K562 (cell line): ENCODE data around the gene THAP8. TPM values are rescaled to one million over a fixed set of nuclear protein-coding genes. Genes with fewer than 3 reads are reported as not detected.
"Not testable (repeated sequence)": the region's sequence is repeated elsewhere in the genome, so short reads cannot be mapped to it uniquely, and the experiment has no call there.

Experiments used
- ATAC-seq: fragments of 200-7000 bp; cut with Tn5 transposase; 3 replicates; pipeline ENCODE4 v1.9.1; 2020; ENCODE audit warnings: moderate library complexity
- BruUV-seq: library from RNA; stranded (reverse); fragments of 400-500 nt; replicated peaks from 2 replicates; lab custom pipeline; 2021; lab: Mats Ljungman, UMichigan
- CTCF ChIA-PET: fragments of 300-600 bp; formaldehyde crosslinking; extraction: SDS; loops from one replicate; lab custom pipeline; 2021; ENCODE audit warnings: low intra/inter-chr PET ratio; lab: Yijun Ruan, JAX
- POLR2A ChIA-PET: fragments of 300-600, 350-650 bp; sonication (Branson Sonifier 250); formaldehyde crosslinking; extraction: SDS; loops from one replicate; lab custom pipeline; 2021; ENCODE audit warnings: antibody characterized with exemption, inconsistent platforms; lab: Yijun Ruan, JAX
- DNase-seq, 4 experiments: peaks; one replicate each; pipeline versions ENCODE4 v3.0.0 to v3.0.0-alpha.2; 2011 to 2018; ENCODE audit warnings: low spot score in 3 of 4, mixed read lengths in 3 of 4; ENCODE audit errors: extremely low read depth in 1 of 4
- FAIRE-seq: peaks from 2 replicates; lab custom pipeline; 2011; peaks lifted over from hg19 to GRCh38; lab: Jason Lieb, UNC
- H2AFZ ChIP-seq: 2 replicates; pipeline ENCODE4 v1.6.0; 2011; ENCODE audit warnings: low read depth, low read length, control low read depth, inconsistent platforms
- H3K27ac ChIP-seq: fragments of 200-600 bp; 3 replicates; pipeline ENCODE4 v1.8.0; 2011; ENCODE audit warnings: low read depth, mild to moderate bottlenecking, control low read depth, inconsistent platforms, low read length, moderate library complexity, mixed read lengths; ENCODE audit errors: extremely low read depth
- H3K27me3 ChIP-seq, 2 experiments: fragments of 300-600 bp in 1 of 2; 2 replicates in 1 of 2; 3 replicates in 1 of 2; pipeline versions ENCODE4 v1.6.0 to v1.8.0; 2011; ENCODE audit warnings: inconsistent platforms in 2 of 2, low read length in 2 of 2, mild to moderate bottlenecking in 1 of 2, mixed read lengths in 1 of 2, moderate library complexity in 1 of 2; ENCODE audit not compliant: control insufficient read depth in 2 of 2, insufficient read depth in 2 of 2
- H3K36me3 ChIP-seq: fragments of 300-600 bp; 3 replicates; pipeline ENCODE4 v1.8.0; 2011; ENCODE audit warnings: mild to moderate bottlenecking, low read length, inconsistent platforms; ENCODE audit not compliant: control insufficient read depth, insufficient read depth
- H3K4me1 ChIP-seq, 2 experiments: fragments of 200-600 bp in 1 of 2; replicated peaks in 1 of 2; 2 replicates in 1 of 2; 3 replicates in 1 of 2; pipeline versions ENCODE4 v1.5.1 to v1.8.0; 2011; ENCODE audit warnings: inconsistent platforms in 2 of 2, low read length in 2 of 2, mild to moderate bottlenecking in 1 of 2, mixed read lengths in 1 of 2, moderate library complexity in 1 of 2; ENCODE audit not compliant: control insufficient read depth in 2 of 2, insufficient read depth in 2 of 2
- H3K4me2 ChIP-seq: 2 replicates; pipeline ENCODE4 v1.6.1; 2011; ENCODE audit warnings: low read length, control low read depth, inconsistent platforms, mixed read lengths; ENCODE audit not compliant: insufficient read depth
- H3K4me3 ChIP-seq: fragments of 200-600 bp; sonication (generic), shearing (Covaris generic); 2 replicates; pipeline ENCODE4 v1.5.1; 2016; ENCODE audit warnings: control low read depth, inconsistent platforms
- H3K79me2 ChIP-seq: fragments of 200-600 bp; 3 replicates; pipeline ENCODE4 v1.8.0; 2011; ENCODE audit warnings: low read length, inconsistent platforms; ENCODE audit not compliant: control insufficient read depth, insufficient read depth
- H3K9ac ChIP-seq, 2 experiments: 2 replicates each; pipeline versions ENCODE4 v1.6.0 to v1.6.1; 2011; ENCODE audit warnings: low read depth in 2 of 2, low read length in 2 of 2, control low read depth in 1 of 2, inconsistent platforms in 1 of 2, mild to moderate bottlenecking in 1 of 2, mixed read lengths in 1 of 2; ENCODE audit not compliant: insufficient read depth in 1 of 2
- H3K9me1 ChIP-seq: one replicate; pipeline ENCODE4 v1.6.0; 2011; ENCODE audit warnings: inconsistent platforms, mild to moderate bottlenecking, low read length, moderate library complexity; ENCODE audit not compliant: control insufficient read depth, insufficient read depth
- H3K9me3 ChIP-seq: replicated peaks from 2 replicates; pipeline ENCODE4 v1.5.1; 2011; ENCODE audit warnings: low read depth, low read length, inconsistent platforms; ENCODE audit not compliant: control insufficient read depth, insufficient read depth
- H4K20me1 ChIP-seq: replicated peaks from 2 replicates; pipeline ENCODE4 v1.6.1; 2011; ENCODE audit warnings: low read length, inconsistent platforms, mixed read lengths; ENCODE audit not compliant: control insufficient read depth, insufficient read depth
- CEBPB ChIP-seq: fragments of 450-650 bp; IDR thresholded peaks from 2 replicates; pipeline ENCODE4 v1.6.1; 2016; ENCODE audit warnings: missing genetic modification characterization, missing compliant biosample characterization
- CEBPG ChIP-seq, 3 experiments: fragments of 200-800 bp in 1 of 3; sonication (Bioruptor generic) in 1 of 3; sonication (generic) in 1 of 3; formaldehyde crosslinking in 1 of 3; IDR thresholded peaks in 2 of 3; conservative IDR thresholded peaks in 1 of 3; 2 replicates each; pipeline versions ENCODE4 v1.6.1 to v1.8.0; 2016 to 2022; ENCODE audit warnings: missing compliant biosample characterization in 2 of 3, missing genetic modification characterization in 2 of 3, mild to moderate bottlenecking in 1 of 3, missing genetic modification reagents in 1 of 3
- NCOR1 ChIP-seq: fragments of 450-650 bp; IDR thresholded peaks from 2 replicates; pipeline ENCODE4 v1.6.1; 2016; ENCODE audit warnings: mild to moderate bottlenecking, moderate library complexity
- NRF1 ChIP-seq, 2 experiments: fragments of 450-650 bp; IDR thresholded peaks in 1 of 2; conservative IDR thresholded peaks in 1 of 2; 2 replicates each; pipeline ENCODE4 v1.6.1; 2014; ENCODE audit warnings: mild to moderate bottlenecking in 2 of 2
- ZNF316 ChIP-seq: fragments of 450-650 bp; IDR thresholded peaks from 2 replicates; pipeline ENCODE4 v1.6.1; 2016
- WGBS: fragments of 100-300 bp; shearing (Covaris generic); methylation state at CpG from one replicate; pipeline ENCODE4 v1.1.6; 2016; ENCODE audit warnings: low coverage, mixed read lengths; ENCODE audit not compliant: insufficient coverage; ENCODE audit errors: missing lambda C conversion rate; 5-methylcytosine and 5-hydroxymethylcytosine counted together
- in situ Hi-C: fragments of 300-500 bp; cut with MboI; formaldehyde crosslinking; loops from 4 replicates; pipeline ENCODE4 v1.15.0; 2018; ENCODE audit warnings: inconsistent platforms, mixed read lengths
- intact Hi-C: fragments of 100-400 bp; cut with micrococcal nuclease; formaldehyde crosslinking; loops from 2 replicates; pipeline ENCODE4 v1.14.2; 2022
- polyA plus RNA-seq, 8 experiments: library from polyadenylated mRNA; depleted of rRNA in 4 of 8; stranded (reverse) in 5 of 8; unstranded in 3 of 8; fragments of >200 nt; fragmentation: Nextera tagmentation in 2 of 8; fragmentation: Illumina TruSeq in 1 of 8; extraction: Ambion mirVana in 2 of 8; extraction: Trizol in 1 of 8; gene quantifications; 2 replicates each; pipeline versions ENCODE4 v1.2.1 to v1.2.3, GENCODE V29; 2011 to 2014; ENCODE audit warnings: inconsistent platforms in 1 of 8, missing spikeins in 1 of 8
- total RNA-seq, 7 experiments: library from RNA; depleted of rRNA in 6 of 7; stranded (reverse); fragments of >200 nt in 6 of 7; fragmentation: Illumina TruSeq in 2 of 7; extraction: Trizol in 2 of 7; gene quantifications; 2 replicates each; pipeline versions ENCODE4 v1.2.1 to v1.2.3, GENCODE V29; 2011 to 2021; ENCODE audit warnings: low replicate concordance in 1 of 7
- TF ChIP-seq, protein P1 (sequence below): fragments of 450-650 bp; IDR thresholded peaks from 2 replicates; pipeline ENCODE4 v1.6.1; 2016; ENCODE audit warnings: missing biosample characterization, missing genetic modification characterization
- TF ChIP-seq, protein P2 (sequence below): fragments of 250-450 bp; sonication (Bioruptor Pico); IDR thresholded peaks from 2 replicates; pipeline ENCODE4 v1.8.0; 2022; ENCODE audit warnings: inconsistent platforms, mild to moderate bottlenecking, moderate library complexity, borderline replicate concordance
- TF ChIP-seq, protein P3 (sequence below): fragments of 250-450 bp; sonication (Bioruptor Pico); IDR thresholded peaks from 2 replicates; pipeline ENCODE4 v1.5.0; 2021
- TF ChIP-seq, protein P4 (sequence below), 3 experiments: fragments of 200-800 bp in 1 of 3; sonication (Bioruptor generic) in 1 of 3; sonication (generic) in 1 of 3; formaldehyde crosslinking in 1 of 3; IDR thresholded peaks; 2 replicates each; pipeline versions ENCODE4 v1.6.1 to v1.8.0; 2016 to 2022; ENCODE audit warnings: mild to moderate bottlenecking in 2 of 3, missing compliant biosample characterization in 2 of 3, missing genetic modification characterization in 2 of 3, missing genetic modification reagents in 1 of 3

The THAP8 gene
- total and polyA plus RNA-seq, 9 of the 15 experiments (the other 6 are each of a cell fraction or from before 2014, with no cell fraction given): 0.11 to 2.0 (median 0.94) TPM

DNA sequence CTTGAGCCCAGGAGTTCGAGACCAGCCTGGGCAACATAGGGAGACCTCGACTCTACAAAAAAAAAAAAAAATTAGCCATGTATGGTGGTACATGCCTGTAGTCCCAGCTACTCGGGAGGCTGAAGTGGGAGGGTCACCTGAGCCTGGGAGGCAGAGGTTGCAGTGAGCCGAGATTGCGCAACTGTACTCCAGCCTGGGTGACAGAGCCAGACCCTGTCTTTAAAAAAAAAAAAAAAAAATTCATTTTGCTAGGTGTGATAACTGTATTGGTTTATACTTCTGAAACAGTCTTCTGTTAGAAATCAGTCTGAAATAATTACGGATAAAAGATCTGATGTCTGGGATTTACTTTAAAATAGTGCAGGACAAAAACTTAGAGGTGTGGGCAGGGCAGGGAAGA lies 13.0 kb downstream of the THAP8 start:
- 76% methylated on average over 4 of the region's 6 CpGs for WGBS
- intact Hi-C loops, ATAC-seq, in situ Hi-C loops, BruUV-seq, H3K9ac ChIP-seq, H3K4me3 ChIP-seq, H3K4me2 ChIP-seq, H3K9me3 ChIP-seq, FAIRE-seq, H2AFZ ChIP-seq: not testable (repeated sequence)
- peaks cover 5 to 10% of the 10 kb centered on the region in 2 experiments for H3K4me1 ChIP-seq
- POLR2A ChIA-PET: interaction anchor here (0.9 kb wide), 1 partner anchor 11 kb away, joined by 3 read pairs; no protein-coding TSS in a partner anchor
- TF ChIP-seq CEBPG (CRISPR knock-in tag; IDR thresholded peaks at IDR 0.05) (peak; percentile 74), CEBPG (tag; conservative IDR thresholded peaks at IDR 0.05 in 1 of 2, IDR thresholded peaks at IDR 0.05 in 1 of 2) (peak; percentile 84 to 97), CEBPB (tag) (peak; percentile 98)
- TF ChIP-seq, protein P1, sequence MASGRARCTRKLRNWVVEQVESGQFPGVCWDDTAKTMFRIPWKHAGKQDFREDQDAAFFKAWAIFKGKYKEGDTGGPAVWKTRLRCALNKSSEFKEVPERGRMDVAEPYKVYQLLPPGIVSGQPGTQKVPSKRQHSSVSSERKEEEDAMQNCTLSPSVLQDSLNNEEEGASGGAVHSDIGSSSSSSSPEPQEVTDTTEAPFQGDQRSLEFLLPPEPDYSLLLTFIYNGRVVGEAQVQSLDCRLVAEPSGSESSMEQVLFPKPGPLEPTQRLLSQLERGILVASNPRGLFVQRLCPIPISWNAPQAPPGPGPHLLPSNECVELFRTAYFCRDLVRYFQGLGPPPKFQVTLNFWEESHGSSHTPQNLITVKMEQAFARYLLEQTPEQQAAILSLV: 0 out of 2 replicates have a peak, but pooled peaks have one; percentile 34
- TF ChIP-seq, all 486 proteins: peak for 3; not testable (repeated sequence) for 483
- H3K27ac ChIP-seq, H3K27me3 ChIP-seq, CTCF ChIA-PET, DNase-seq, H3K79me2 ChIP-seq, H3K9me1 ChIP-seq, H4K20me1 ChIP-seq, H3K36me3 ChIP-seq: not testable (repeated sequence)

DNA sequence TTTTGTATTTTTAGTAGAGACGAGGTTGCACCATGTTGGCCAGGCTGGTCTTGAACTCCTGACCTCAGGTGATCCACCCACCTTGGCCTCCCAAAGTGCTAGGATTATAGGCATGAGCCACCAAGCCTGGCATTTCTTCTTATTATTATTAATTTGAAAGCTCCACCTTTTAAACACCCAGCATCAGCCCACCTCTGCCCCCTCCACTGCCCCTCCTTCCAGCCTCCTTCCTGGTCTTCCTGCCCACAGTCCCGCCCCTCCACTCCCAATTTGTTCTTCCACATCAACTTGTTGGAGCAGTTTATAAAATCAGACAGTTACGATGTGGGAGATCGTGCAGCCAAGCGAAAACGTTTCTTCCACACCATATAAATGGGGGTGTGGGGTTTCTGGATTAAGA lies 13.6 kb downstream of the THAP8 start:
- no peaks in the 10 kb centered on the region for H3K27me3 ChIP-seq
- no peaks in the 10 kb centered on the region for H4K20me1 ChIP-seq
- H3K9me3 ChIP-seq: no peaks in the 10 kb centered on the region
- H3K4me1 ChIP-seq: peaks cover 10 to 16% of the 10 kb centered on the region in 2 experiments
- ChIA-PET POLR2A (no interaction called here), CTCF (no interaction called here)
- H2AFZ ChIP-seq: no peak overlapping the region
- WGBS: 92% methylated on average over 6 of the region's 6 CpGs
- H3K4me2 ChIP-seq: no peak overlapping the region
- H3K4me3 ChIP-seq: no peak overlapping the region
- DNase-seq: no peak
- no peak for ATAC-seq
- in situ Hi-C loops: no loop called here
- H3K27ac ChIP-seq: no peak overlapping the region
- BruUV-seq: no TSS peak
- H3K9ac ChIP-seq: no peak overlapping the region
- H3K79me2 ChIP-seq: no peaks in the 10 kb centered on the region
- no peaks in the 10 kb centered on the region for H3K9me1 ChIP-seq
- H3K36me3 ChIP-seq: peaks cover 8% of the 10 kb centered on the region; the same call in 1 of the 3 replicates
- FAIRE-seq: no peak
- intact Hi-C loops: no loop called here
- TF ChIP-seq NCOR1: no peak
- TF ChIP-seq NRF1 (conservative IDR thresholded peaks at IDR 0.05 in 1 of 2, IDR thresholded peaks at IDR 0.05 in 1 of 2): no peak
- TF ChIP-seq, protein P2, sequence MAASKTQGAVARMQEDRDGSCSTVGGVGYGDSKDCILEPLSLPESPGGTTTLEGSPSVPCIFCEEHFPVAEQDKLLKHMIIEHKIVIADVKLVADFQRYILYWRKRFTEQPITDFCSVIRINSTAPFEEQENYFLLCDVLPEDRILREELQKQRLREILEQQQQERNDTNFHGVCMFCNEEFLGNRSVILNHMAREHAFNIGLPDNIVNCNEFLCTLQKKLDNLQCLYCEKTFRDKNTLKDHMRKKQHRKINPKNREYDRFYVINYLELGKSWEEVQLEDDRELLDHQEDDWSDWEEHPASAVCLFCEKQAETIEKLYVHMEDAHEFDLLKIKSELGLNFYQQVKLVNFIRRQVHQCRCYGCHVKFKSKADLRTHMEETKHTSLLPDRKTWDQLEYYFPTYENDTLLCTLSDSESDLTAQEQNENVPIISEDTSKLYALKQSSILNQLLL: no peak
- TF ChIP-seq, protein P3, sequence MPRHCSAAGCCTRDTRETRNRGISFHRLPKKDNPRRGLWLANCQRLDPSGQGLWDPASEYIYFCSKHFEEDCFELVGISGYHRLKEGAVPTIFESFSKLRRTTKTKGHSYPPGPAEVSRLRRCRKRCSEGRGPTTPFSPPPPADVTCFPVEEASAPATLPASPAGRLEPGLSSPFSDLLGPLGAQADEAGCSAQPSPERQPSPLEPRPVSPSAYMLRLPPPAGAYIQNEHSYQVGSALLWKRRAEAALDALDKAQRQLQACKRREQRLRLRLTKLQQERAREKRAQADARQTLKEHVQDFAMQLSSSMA: no peak
- TF ChIP-seq, protein P4, sequence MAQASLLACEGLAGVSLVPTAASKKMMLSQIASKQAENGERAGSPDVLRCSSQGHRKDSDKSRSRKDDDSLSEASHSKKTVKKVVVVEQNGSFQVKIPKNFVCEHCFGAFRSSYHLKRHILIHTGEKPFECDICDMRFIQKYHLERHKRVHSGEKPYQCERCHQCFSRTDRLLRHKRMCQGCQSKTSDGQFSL (CRISPR knock-in tag; IDR thresholded peaks at IDR 0.05): no peak
- TF ChIP-seq, protein P4 (tag; IDR thresholded peaks at IDR 0.05): no peak
- no peak for TF ChIP-seq ZNF316
